Femur (tissue), 1 donor: ENCODE measurements around the gene GPC6.

Experiments used
- DNase-seq: peaks from one replicate; pipeline ENCODE4 v3.0.0-alpha.2; 2017

The GPC6 gene

GRCh38 chr13:94408314-94409036, 1181.9 kb downstream of the GPC6 start:
- no peak for DNase-seq

GRCh38 chr13:94411747-94412146, 1185.1 kb downstream of the GPC6 start:
- no peak for DNase-seq

GRCh38 chr13:94412870-94413597, 1186.4 kb downstream of the GPC6 start:
- no peak for DNase-seq

GRCh38 chr13:94413598-94413944, 1187.0 kb downstream of the GPC6 start:
- no peak for DNase-seq

GRCh38 chr13:94414141-94414540, 1187.5 kb downstream of the GPC6 start:
- no peak for DNase-seq

- no peak for DNase-seq
Observed at GRCh38 chr13:94414708-94415107, 1188.1 kb downstream of the GPC6 start.

GRCh38 chr13:94415500-94416237, 1189.1 kb downstream of the GPC6 start:
- DNase-seq = no peak

- DNase-seq = no peak
Observed at GRCh38 chr13:94416454-94417080, 1190.0 kb downstream of the GPC6 start.

- no peak for DNase-seq
Observed at GRCh38 chr13:94417294-94417693, 1190.7 kb downstream of the GPC6 start.

- DNase-seq = no peak
Observed at GRCh38 chr13:94419304-94419924, 1192.8 kb downstream of the GPC6 start.

GRCh38 chr13:94419925-94420305, 1193.3 kb downstream of the GPC6 start:
- no peak for DNase-seq

GRCh38 chr13:94427313-94427953, 1200.8 kb downstream of the GPC6 start:
- no peak for DNase-seq

- no peak for DNase-seq
Observed at GRCh38 chr13:94431574-94431973, 1205.0 kb downstream of the GPC6 start.

GRCh38 chr13:94431987-94432386, 1205.4 kb downstream of the GPC6 start:
- DNase-seq = no peak

- no peak for DNase-seq
Observed at GRCh38 chr13:94433055-94433961, 1206.7 kb downstream of the GPC6 start.

GRCh38 chr13:94435604-94436226, 1209.1 kb downstream of the GPC6 start:
- no peak for DNase-seq

GRCh38 chr13:94444826-94445225, 1218.2 kb downstream of the GPC6 start:
- no peak for DNase-seq

GRCh38 chr13:94454334-94454733, 1227.7 kb downstream of the GPC6 start:
- no peak for DNase-seq

- DNase-seq = no peak
Observed at GRCh38 chr13:94454906-94455305, 1228.3 kb downstream of the GPC6 start.

GRCh38 chr13:94455414-94455813, 1228.8 kb downstream of the GPC6 start:
- no peak for DNase-seq
